K562 (cell line): ENCODE results near the gene VAMP4. TPM values are rescaled to one million over a fixed set of nuclear protein-coding genes. Genes with fewer than 3 reads are reported as not detected.

Experiments used
- BCL6 ChIP-seq: fragments of 250-450 bp; sonication (Bioruptor Pico); IDR thresholded peaks from 2 replicates; pipeline ENCODE4 v1.4.0; 2020
- CBFA2T2 ChIP-seq: fragments of 450-650 bp; conservative IDR thresholded peaks from 2 replicates; pipeline ENCODE4 v1.6.1; 2017; ENCODE audit warnings: mild to moderate bottlenecking
- E2F3 ChIP-seq: fragments of 250-450 bp; sonication (Bioruptor Pico); IDR thresholded peaks from 2 replicates; pipeline ENCODE4 v1.4.0; 2020; ENCODE audit warnings: mild to moderate bottlenecking
- FOXA1 ChIP-seq: fragments of 450-650 bp; IDR thresholded peaks from 2 replicates; pipeline ENCODE4 v1.6.1; 2016; ENCODE audit warnings: mild to moderate bottlenecking, borderline replicate concordance
- GATA2 ChIP-seq: sonication (generic); formaldehyde crosslinking; IDR thresholded peaks from 2 replicates; pipeline ENCODE4 v1.4.0; 2020; ENCODE audit warnings: mild to moderate bottlenecking, missing genetic modification reagents
- NFRKB ChIP-seq: fragments of 450-650 bp; IDR thresholded peaks from 2 replicates; pipeline ENCODE4 v1.6.1; 2016; ENCODE audit warnings: low read depth
- SMAD1 ChIP-seq: fragments of 150-350 bp; IDR thresholded peaks from 2 replicates; pipeline ENCODE4 v1.6.1; 2014; ENCODE audit warnings: low read length, low read depth; ENCODE audit not compliant: partially characterized antibody
- SRSF1 ChIP-seq: fragments of 200-400 bp; formaldehyde crosslinking; IDR thresholded peaks from 2 replicates; pipeline ENCODE4 v1.6.1; 2017; ENCODE audit warnings: mild to moderate bottlenecking, low read depth, low read length, moderate library complexity
- ZNF175 ChIP-seq: fragments of 200-800 bp; sonication (Bioruptor generic); IDR thresholded peaks from 2 replicates; pipeline ENCODE4 v1.6.1; 2016; ENCODE audit warnings: low read depth, mild to moderate bottlenecking, missing genetic modification characterization, missing compliant biosample characterization
- ZNF695 ChIP-seq: fragments of 450-650 bp; formaldehyde crosslinking; IDR thresholded peaks from 2 replicates; pipeline ENCODE4 v1.4.0; 2020; ENCODE audit warnings: mild to moderate bottlenecking, moderate library complexity
- polyA plus RNA-seq, 8 experiments: library from polyadenylated mRNA; depleted of rRNA in 4 of 8; stranded (reverse) in 5 of 8; unstranded in 3 of 8; fragments of >200 nt; fragmentation: Nextera tagmentation in 2 of 8; fragmentation: Illumina TruSeq in 1 of 8; extraction: Ambion mirVana in 2 of 8; extraction: Trizol in 1 of 8; gene quantifications; 2 replicates each; pipeline versions ENCODE4 v1.2.1 to v1.2.3, GENCODE V29; 2011 to 2014; ENCODE audit warnings: inconsistent platforms in 1 of 8, missing spikeins in 1 of 8
- total RNA-seq, 7 experiments: library from RNA; depleted of rRNA in 6 of 7; stranded (reverse); fragments of >200 nt in 6 of 7; fragmentation: Illumina TruSeq in 2 of 7; extraction: Trizol in 2 of 7; gene quantifications; 2 replicates each; pipeline versions ENCODE4 v1.2.1 to v1.2.3, GENCODE V29; 2011 to 2021; ENCODE audit warnings: low replicate concordance in 1 of 7
- TF ChIP-seq, protein P1 (sequence below): fragments of 200-600 bp; sonication (generic); IDR thresholded peaks from one replicate; pipeline ENCODE4 v1.6.1; 2012; ENCODE audit warnings: mild to moderate bottlenecking, low read depth, low read length, inconsistent platforms
- TF ChIP-seq, protein P2 (sequence below): fragments of 250-450 bp; sonication (Bioruptor Pico); IDR thresholded peaks from 2 replicates; pipeline ENCODE4 v1.4.0; 2020; ENCODE audit warnings: mild to moderate bottlenecking, moderate library complexity

Gene VAMP4
- total and polyA plus RNA-seq, 9 of the 15 experiments (the other 6 are each of a cell fraction or from before 2014, with no cell fraction given) = 3.3 to 21.4 (median 11.9) TPM

DNA sequence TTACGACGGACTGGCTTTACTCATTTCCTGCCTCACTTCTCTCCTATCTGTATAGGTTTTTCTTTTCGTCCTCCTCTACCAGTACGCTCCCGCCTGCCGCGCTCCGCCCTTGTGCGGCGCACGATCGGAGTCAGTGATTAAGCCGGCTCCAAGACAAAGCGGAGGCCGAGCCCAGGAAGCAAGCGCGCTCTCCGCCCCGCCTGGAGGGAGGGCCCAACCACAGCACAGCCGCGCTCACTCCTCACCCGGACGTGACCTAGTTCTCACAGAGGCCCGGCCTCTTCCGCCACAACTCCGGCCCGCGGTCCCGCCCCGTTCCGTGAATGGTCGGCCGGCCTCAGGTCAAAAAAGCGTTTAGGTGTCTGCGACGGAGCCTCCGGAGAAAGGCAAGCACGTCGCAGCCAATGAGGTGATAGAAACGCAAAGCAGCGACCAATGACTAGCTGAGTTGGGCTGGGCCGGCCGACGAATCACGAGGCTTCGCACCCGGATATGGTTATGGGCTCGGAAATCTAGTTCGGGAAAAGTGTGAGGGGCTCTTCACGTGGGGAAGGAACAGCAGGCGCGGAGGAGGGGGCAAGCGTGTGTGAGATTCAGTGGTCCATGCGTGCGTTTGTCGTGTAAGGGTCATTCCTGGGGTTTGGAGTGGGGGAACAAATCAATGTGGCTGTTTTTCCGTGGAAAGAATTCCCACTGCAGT, 39.5 kb upstream of the VAMP4 start, which contains the start of gene METTL13 (continued):
- TF ChIP-seq, protein P1, sequence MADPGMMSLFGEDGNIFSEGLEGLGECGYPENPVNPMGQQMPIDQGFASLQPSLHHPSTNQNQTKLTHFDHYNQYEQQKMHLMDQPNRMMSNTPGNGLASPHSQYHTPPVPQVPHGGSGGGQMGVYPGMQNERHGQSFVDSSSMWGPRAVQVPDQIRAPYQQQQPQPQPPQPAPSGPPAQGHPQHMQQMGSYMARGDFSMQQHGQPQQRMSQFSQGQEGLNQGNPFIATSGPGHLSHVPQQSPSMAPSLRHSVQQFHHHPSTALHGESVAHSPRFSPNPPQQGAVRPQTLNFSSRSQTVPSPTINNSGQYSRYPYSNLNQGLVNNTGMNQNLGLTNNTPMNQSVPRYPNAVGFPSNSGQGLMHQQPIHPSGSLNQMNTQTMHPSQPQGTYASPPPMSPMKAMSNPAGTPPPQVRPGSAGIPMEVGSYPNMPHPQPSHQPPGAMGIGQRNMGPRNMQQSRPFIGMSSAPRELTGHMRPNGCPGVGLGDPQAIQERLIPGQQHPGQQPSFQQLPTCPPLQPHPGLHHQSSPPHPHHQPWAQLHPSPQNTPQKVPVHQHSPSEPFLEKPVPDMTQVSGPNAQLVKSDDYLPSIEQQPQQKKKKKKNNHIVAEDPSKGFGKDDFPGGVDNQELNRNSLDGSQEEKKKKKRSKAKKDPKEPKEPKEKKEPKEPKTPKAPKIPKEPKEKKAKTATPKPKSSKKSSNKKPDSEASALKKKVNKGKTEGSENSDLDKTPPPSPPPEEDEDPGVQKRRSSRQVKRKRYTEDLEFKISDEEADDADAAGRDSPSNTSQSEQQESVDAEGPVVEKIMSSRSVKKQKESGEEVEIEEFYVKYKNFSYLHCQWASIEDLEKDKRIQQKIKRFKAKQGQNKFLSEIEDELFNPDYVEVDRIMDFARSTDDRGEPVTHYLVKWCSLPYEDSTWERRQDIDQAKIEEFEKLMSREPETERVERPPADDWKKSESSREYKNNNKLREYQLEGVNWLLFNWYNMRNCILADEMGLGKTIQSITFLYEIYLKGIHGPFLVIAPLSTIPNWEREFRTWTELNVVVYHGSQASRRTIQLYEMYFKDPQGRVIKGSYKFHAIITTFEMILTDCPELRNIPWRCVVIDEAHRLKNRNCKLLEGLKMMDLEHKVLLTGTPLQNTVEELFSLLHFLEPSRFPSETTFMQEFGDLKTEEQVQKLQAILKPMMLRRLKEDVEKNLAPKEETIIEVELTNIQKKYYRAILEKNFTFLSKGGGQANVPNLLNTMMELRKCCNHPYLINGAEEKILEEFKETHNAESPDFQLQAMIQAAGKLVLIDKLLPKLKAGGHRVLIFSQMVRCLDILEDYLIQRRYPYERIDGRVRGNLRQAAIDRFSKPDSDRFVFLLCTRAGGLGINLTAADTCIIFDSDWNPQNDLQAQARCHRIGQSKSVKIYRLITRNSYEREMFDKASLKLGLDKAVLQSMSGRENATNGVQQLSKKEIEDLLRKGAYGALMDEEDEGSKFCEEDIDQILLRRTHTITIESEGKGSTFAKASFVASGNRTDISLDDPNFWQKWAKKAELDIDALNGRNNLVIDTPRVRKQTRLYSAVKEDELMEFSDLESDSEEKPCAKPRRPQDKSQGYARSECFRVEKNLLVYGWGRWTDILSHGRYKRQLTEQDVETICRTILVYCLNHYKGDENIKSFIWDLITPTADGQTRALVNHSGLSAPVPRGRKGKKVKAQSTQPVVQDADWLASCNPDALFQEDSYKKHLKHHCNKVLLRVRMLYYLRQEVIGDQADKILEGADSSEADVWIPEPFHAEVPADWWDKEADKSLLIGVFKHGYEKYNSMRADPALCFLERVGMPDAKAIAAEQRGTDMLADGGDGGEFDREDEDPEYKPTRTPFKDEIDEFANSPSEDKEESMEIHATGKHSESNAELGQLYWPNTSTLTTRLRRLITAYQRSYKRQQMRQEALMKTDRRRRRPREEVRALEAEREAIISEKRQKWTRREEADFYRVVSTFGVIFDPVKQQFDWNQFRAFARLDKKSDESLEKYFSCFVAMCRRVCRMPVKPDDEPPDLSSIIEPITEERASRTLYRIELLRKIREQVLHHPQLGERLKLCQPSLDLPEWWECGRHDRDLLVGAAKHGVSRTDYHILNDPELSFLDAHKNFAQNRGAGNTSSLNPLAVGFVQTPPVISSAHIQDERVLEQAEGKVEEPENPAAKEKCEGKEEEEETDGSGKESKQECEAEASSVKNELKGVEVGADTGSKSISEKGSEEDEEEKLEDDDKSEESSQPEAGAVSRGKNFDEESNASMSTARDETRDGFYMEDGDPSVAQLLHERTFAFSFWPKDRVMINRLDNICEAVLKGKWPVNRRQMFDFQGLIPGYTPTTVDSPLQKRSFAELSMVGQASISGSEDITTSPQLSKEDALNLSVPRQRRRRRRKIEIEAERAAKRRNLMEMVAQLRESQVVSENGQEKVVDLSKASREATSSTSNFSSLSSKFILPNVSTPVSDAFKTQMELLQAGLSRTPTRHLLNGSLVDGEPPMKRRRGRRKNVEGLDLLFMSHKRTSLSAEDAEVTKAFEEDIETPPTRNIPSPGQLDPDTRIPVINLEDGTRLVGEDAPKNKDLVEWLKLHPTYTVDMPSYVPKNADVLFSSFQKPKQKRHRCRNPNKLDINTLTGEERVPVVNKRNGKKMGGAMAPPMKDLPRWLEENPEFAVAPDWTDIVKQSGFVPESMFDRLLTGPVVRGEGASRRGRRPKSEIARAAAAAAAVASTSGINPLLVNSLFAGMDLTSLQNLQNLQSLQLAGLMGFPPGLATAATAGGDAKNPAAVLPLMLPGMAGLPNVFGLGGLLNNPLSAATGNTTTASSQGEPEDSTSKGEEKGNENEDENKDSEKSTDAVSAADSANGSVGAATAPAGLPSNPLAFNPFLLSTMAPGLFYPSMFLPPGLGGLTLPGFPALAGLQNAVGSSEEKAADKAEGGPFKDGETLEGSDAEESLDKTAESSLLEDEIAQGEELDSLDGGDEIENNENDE = no peak
- TF ChIP-seq NFRKB (no peak), E2F3 (0 out of 2 replicates have a peak, but pooled peaks have one; percentile 37), BCL6 (no peak), SRSF1 (no peak), ZNF695 (no peak), GATA2 (CRISPR knock-in tag) (peak; percentile 92), ZNF175 (CRISPR knock-in tag) (no peak), FOXA1 (no peak), CBFA2T2 (no peak), SMAD1 (peak; percentile 65)
- TF ChIP-seq, protein P2, sequence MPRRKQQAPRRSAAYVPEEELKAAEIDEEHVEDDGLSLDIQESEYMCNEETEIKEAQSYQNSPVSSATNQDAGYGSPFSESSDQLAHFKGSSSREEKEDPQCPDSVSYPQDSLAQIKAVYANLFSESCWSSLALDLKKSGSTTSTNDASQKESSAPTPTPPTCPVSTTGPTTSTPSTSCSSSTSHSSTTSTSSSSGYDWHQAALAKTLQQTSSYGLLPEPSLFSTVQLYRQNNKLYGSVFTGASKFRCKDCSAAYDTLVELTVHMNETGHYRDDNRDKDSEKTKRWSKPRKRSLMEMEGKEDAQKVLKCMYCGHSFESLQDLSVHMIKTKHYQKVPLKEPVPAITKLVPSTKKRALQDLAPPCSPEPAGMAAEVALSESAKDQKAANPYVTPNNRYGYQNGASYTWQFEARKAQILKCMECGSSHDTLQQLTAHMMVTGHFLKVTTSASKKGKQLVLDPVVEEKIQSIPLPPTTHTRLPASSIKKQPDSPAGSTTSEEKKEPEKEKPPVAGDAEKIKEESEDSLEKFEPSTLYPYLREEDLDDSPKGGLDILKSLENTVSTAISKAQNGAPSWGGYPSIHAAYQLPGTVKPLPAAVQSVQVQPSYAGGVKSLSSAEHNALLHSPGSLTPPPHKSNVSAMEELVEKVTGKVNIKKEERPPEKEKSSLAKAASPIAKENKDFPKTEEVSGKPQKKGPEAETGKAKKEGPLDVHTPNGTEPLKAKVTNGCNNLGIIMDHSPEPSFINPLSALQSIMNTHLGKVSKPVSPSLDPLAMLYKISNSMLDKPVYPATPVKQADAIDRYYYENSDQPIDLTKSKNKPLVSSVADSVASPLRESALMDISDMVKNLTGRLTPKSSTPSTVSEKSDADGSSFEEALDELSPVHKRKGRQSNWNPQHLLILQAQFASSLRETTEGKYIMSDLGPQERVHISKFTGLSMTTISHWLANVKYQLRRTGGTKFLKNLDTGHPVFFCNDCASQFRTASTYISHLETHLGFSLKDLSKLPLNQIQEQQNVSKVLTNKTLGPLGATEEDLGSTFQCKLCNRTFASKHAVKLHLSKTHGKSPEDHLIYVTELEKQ (CRISPR knock-in tag) = no peak
